ENCODE measurements around the gene EARS2. TPM values are rescaled to one million over a fixed set of nuclear protein-coding genes. Genes with fewer than 3 reads are reported as not detected.

The EARS2 gene
- total and polyA plus RNA-seq, 2 of the 4 experiments (the other 2 are of a cell fraction): 28.1 to 37.8 TPM

GRCh38 chr16:23486480-23486879 is 70.7 kb downstream of the EARS2 start:
- H2BK120ac ChIP-seq (ENCODE audit: low read depth, low read length): no peak overlapping the region
- H4K8ac ChIP-seq (ENCODE audit: low read depth in 2 of 2, low read length in 2 of 2): no peak overlapping the region
- H2BK20ac ChIP-seq (ENCODE audit: low read depth, low read length): no peak overlapping the region
- no peak overlapping the region for H3K27ac ChIP-seq (ENCODE audit: insufficient read depth, low read length)
- intact Hi-C loops (cut with micrococcal nuclease) (no loop called here), dilution Hi-C loops (cut with HindIII; ENCODE audit: low sequenced_read_pairs, unreplicated experiment) (no loop called here), in situ Hi-C loops (cut with MboI; ENCODE audit: low sequenced_read_pairs) (no loop called here)
- H3K4ac ChIP-seq (ENCODE audit: low read depth, low read length): no peak overlapping the region
- no peaks in the 10 kb centered on the region for H4K20me1 ChIP-seq (ENCODE audit: insufficient read depth, low read length)
- H3K27me3 ChIP-seq (ENCODE audit: control insufficient read depth, insufficient read depth, low read length): no peaks in the 10 kb centered on the region
- H2AFZ ChIP-seq (replicated peaks; ENCODE audit: low read length, poor library complexity): no peak overlapping the region
- H3K36me3 ChIP-seq (ENCODE audit: control insufficient read depth, insufficient read depth, low read length): peaks cover 60% of the 10 kb centered on the region
- H3K4me1 ChIP-seq (ENCODE audit: control insufficient read depth, insufficient read depth, low read length): no peaks in the 10 kb centered on the region
- H3K9me3 ChIP-seq (ENCODE audit: control insufficient read depth, insufficient read depth, low read length): no peaks in the 10 kb centered on the region
- no peak overlapping the region for H2BK5ac ChIP-seq (ENCODE audit: low read depth, low read length, poor library complexity, severe bottlenecking)
- TF ChIP-seq RAD21 (IDR thresholded peaks at IDR 0.05; ENCODE audit: low read length): no peak
- no peak for TF ChIP-seq CTCF (conservative IDR thresholded peaks at IDR 0.05; ENCODE audit: low read depth, low read length)
- TF ChIP-seq MXI1 (IDR thresholded peaks at IDR 0.05; ENCODE audit: borderline replicate concordance, low read depth, low read length): no peak
- no peak for TF ChIP-seq FOS (IDR thresholded peaks at IDR 0.05; ENCODE audit: low read depth, low read length)
- TF ChIP-seq ELK1 (IDR thresholded peaks at IDR 0.05; ENCODE audit: borderline replicate concordance, low read depth, low read length): no peak
- TF ChIP-seq CEBPB (IDR thresholded peaks at IDR 0.05; ENCODE audit: low read depth, low read length): no peak
- TF ChIP-seq MAZ (IDR thresholded peaks at IDR 0.05; ENCODE audit: borderline replicate concordance, low read depth, low read length): no peak
- TF ChIP-seq BHLHE40 (IDR thresholded peaks at IDR 0.05; ENCODE audit: low read depth, low read length): no peak
- no peak for TF ChIP-seq USF2 (IDR thresholded peaks at IDR 0.05; ENCODE audit: low read depth, low read length)
- TF ChIP-seq SMC3 (IDR thresholded peaks at IDR 0.05; ENCODE audit: low read depth, low read length): no peak
- TF ChIP-seq NFE2L2 (IDR thresholded peaks at IDR 0.05; ENCODE audit: low read depth, low read length): no peak
- no peak for TF ChIP-seq RCOR1 (IDR thresholded peaks at IDR 0.05; ENCODE audit: insufficient replicate concordance, low read length)
- no peak for TF ChIP-seq POLR2A (IDR thresholded peaks at IDR 0.05; ENCODE audit: low read depth, low read length)
- H3K14ac ChIP-seq (replicated peaks; ENCODE audit: low read depth, low read length): no peak overlapping the region
- H3K4me2 ChIP-seq (ENCODE audit: low read depth, low read length): no peak overlapping the region
- H3K18ac ChIP-seq (ENCODE audit: low read depth, low read length): no peak overlapping the region
- no TSS peak for BruUV-seq (replicated peaks)
- 100% methylated on average over 3 of the region's 5 CpGs; no CpG with 5 or more reads in 1 of the 2 experiments for WGBS, 2 experiments (ENCODE audit: extremely low coverage in 2 of 2, insufficient read length in 1 of 2)
- no peak overlapping the region for H3K4me3 ChIP-seq (ENCODE audit: insufficient read depth, low read depth, low read length)
- peaks cover 0 to 2% of the 10 kb centered on the region in 2 experiments; a peak in 1 of 4 replicates for H3K79me1 ChIP-seq (ENCODE audit: low read depth in 1 of 2, low read length in 2 of 2)
- H3K23ac ChIP-seq (ENCODE audit: low read depth, low read length): no peak overlapping the region
- peaks cover 8% of the 10 kb centered on the region; the same call in 1 of the 2 replicates for H3K9me1 ChIP-seq (ENCODE audit: insufficient read depth, low read length)
- ChIA-PET CTCF (no interaction called here), POLR2A (ENCODE audit: unreplicated experiment) (no interaction called here)
- ATAC-seq (ENCODE audit: low read depth): no peak
- H4K91ac ChIP-seq (ENCODE audit: insufficient read depth, low read depth, low read length): no peak overlapping the region
- H2AK5ac ChIP-seq (ENCODE audit: low read depth, low read length): no peak overlapping the region
- H2BK15ac ChIP-seq (ENCODE audit: low read depth, low read length): no peak overlapping the region
- no peak overlapping the region for H3K9ac ChIP-seq (ENCODE audit: low read depth, low read length)
- H4K5ac ChIP-seq (ENCODE audit: low read depth, low read length): no peak overlapping the region
- H2AK9ac ChIP-seq (replicated peaks; ENCODE audit: low read depth, low read length, poor library complexity): no peak overlapping the region
- no peak for DNase-seq
- no peak overlapping the region for H3K56ac ChIP-seq (ENCODE audit: extremely low read depth, insufficient read depth, low read length)
